ENCODE results near the gene LIMS1. TPM values are rescaled to one million over a fixed set of nuclear protein-coding genes. Genes with fewer than 3 reads are reported as not detected.

Gene LIMS1
- total RNA-seq, 1 experiment from 2014 or later: 56.2 TPM

- Histone ChIP-seq H3K4me2 (ENCODE audit: low read length) (no peak overlapping the region), H2AFZ (ENCODE audit: low read depth, low read length, poor library complexity, severe bottlenecking) (no peak overlapping the region), H3K27ac (ENCODE audit: low read depth, low read length) (no peak overlapping the region), H4K20me1 (ENCODE audit: insufficient read depth) (no peaks in the 10 kb centered on the region), H3K9ac (ENCODE audit: low read length) (no peak overlapping the region), H3K9me2 (ENCODE audit: insufficient read depth) (no peaks in the 10 kb centered on the region), H3K9me3 (ENCODE audit: control insufficient read depth in 1 of 2, insufficient read depth in 1 of 2, low read depth in 1 of 2, low read length in 2 of 2) (no peaks in the 10 kb centered on the region), H3K4me3 (replicated peaks in 1 of 2; ENCODE audit: low read depth in 1 of 2, low read length in 2 of 2) (no peak overlapping the region), H3K79me2 (ENCODE audit: insufficient read depth, low read length) (no peaks in the 10 kb centered on the region), H3K36me3 (ENCODE audit: control insufficient read depth in 1 of 2, insufficient read depth in 2 of 2, low read length in 2 of 2) (no peaks in the 10 kb centered on the region), H3K4me1 (ENCODE audit: control insufficient read depth in 1 of 2, insufficient read depth in 2 of 2, low read length in 2 of 2) (no peaks in the 10 kb centered on the region), H3K27me3 (ENCODE audit: insufficient read depth, low read length) (no peaks in the 10 kb centered on the region)
- CTCF ChIA-PET: no interaction called here
- TF ChIP-seq FOSL1 (IDR thresholded peaks at IDR 0.05; ENCODE audit: low read depth) (no peak), SRF (IDR thresholded peaks at IDR 0.05; ENCODE audit: low read depth) (no peak), YY1 (IDR thresholded peaks at IDR 0.05; ENCODE audit: extremely low read depth, insufficient replicate concordance, low read depth, low read length) (no peak), EZH2phosphoT487 (IDR thresholded peaks at IDR 0.05; ENCODE audit: borderline replicate concordance) (no peak), JUND (IDR thresholded peaks at IDR 0.05) (no peak), SP1 (IDR thresholded peaks at IDR 0.05; ENCODE audit: low read depth) (no peak), RAD21 (IDR thresholded peaks at IDR 0.05; ENCODE audit: low read depth) (no peak), POLR2AphosphoS5 (IDR thresholded peaks at IDR 0.05; ENCODE audit: low read depth, low read length) (no peak), POLR2A (IDR thresholded peaks at IDR 0.05; ENCODE audit: borderline replicate concordance, extremely low read depth, insufficient read depth, insufficient read length) (no peak), CBX3 (IDR thresholded peaks at IDR 0.05; ENCODE audit: low read depth) (no peak), CEBPB (IDR thresholded peaks at IDR 0.05; ENCODE audit: low read depth) (no peak), TCF7L2 (IDR thresholded peaks at IDR 0.05; ENCODE audit: borderline replicate concordance, extremely low read depth, insufficient read depth, insufficient read length) (no peak)
- TF ChIP-seq, protein P1, sequence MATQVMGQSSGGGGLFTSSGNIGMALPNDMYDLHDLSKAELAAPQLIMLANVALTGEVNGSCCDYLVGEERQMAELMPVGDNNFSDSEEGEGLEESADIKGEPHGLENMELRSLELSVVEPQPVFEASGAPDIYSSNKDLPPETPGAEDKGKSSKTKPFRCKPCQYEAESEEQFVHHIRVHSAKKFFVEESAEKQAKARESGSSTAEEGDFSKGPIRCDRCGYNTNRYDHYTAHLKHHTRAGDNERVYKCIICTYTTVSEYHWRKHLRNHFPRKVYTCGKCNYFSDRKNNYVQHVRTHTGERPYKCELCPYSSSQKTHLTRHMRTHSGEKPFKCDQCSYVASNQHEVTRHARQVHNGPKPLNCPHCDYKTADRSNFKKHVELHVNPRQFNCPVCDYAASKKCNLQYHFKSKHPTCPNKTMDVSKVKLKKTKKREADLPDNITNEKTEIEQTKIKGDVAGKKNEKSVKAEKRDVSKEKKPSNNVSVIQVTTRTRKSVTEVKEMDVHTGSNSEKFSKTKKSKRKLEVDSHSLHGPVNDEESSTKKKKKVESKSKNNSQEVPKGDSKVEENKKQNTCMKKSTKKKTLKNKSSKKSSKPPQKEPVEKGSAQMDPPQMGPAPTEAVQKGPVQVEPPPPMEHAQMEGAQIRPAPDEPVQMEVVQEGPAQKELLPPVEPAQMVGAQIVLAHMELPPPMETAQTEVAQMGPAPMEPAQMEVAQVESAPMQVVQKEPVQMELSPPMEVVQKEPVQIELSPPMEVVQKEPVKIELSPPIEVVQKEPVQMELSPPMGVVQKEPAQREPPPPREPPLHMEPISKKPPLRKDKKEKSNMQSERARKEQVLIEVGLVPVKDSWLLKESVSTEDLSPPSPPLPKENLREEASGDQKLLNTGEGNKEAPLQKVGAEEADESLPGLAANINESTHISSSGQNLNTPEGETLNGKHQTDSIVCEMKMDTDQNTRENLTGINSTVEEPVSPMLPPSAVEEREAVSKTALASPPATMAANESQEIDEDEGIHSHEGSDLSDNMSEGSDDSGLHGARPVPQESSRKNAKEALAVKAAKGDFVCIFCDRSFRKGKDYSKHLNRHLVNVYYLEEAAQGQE (IDR thresholded peaks at IDR 0.05; ENCODE audit: low read depth): no peak
- TF ChIP-seq, protein P2, sequence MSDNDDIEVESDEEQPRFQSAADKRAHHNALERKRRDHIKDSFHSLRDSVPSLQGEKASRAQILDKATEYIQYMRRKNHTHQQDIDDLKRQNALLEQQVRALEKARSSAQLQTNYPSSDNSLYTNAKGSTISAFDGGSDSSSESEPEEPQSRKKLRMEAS (IDR thresholded peaks at IDR 0.05): no peak
- TF ChIP-seq, protein P3, sequence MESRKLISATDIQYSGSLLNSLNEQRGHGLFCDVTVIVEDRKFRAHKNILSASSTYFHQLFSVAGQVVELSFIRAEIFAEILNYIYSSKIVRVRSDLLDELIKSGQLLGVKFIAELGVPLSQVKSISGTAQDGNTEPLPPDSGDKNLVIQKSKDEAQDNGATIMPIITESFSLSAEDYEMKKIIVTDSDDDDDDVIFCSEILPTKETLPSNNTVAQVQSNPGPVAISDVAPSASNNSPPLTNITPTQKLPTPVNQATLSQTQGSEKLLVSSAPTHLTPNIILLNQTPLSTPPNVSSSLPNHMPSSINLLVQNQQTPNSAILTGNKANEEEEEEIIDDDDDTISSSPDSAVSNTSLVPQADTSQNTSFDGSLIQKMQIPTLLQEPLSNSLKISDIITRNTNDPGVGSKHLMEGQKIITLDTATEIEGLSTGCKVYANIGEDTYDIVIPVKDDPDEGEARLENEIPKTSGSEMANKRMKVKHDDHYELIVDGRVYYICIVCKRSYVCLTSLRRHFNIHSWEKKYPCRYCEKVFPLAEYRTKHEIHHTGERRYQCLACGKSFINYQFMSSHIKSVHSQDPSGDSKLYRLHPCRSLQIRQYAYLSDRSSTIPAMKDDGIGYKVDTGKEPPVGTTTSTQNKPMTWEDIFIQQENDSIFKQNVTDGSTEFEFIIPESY (IDR thresholded peaks at IDR 0.05; ENCODE audit: extremely low read depth, insufficient replicate concordance, low read length): no peak
- no peak for ATAC-seq
- intact Hi-C loops (cut with micrococcal nuclease): no loop called here
- no peak for DNase-seq (ENCODE audit: low read depth, low spot score)
- BruUV-seq (replicated peaks): no TSS peak
- RAD21 ChIA-PET (ENCODE audit: low non-redundant PET in 1 of 2, low total read pairs in 2 of 2, uncharacterized antibody in 2 of 2, unreplicated experiment in 2 of 2): no interaction called here
- POLR2A ChIA-PET: no interaction called here
Measured at GRCh38 chr2:108701208-108701607, 166.9 kb downstream of the LIMS1 start.
